ENCODE results near the gene MED13L.

Gene MED13L

DNA sequence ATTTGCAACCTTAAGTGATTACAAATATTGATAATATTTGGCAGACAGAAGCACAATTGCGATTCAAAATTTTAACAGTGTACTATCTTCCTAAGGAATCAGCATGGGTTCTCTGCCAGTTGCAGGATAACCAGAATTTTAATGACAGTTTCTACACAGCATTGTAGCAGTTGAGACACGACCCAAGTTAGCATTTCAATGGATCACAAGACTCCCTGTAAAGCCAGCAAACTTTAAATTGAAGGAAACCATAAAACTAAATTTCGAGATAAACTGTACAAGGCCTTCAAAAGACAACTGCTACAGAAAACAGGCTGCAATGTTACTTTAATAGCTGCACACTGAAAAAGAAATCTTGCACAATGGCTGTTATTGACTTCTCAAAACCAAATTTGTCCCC is 154.9 kb downstream of the MED13L start:
- no peak for DNase-seq

DNA sequence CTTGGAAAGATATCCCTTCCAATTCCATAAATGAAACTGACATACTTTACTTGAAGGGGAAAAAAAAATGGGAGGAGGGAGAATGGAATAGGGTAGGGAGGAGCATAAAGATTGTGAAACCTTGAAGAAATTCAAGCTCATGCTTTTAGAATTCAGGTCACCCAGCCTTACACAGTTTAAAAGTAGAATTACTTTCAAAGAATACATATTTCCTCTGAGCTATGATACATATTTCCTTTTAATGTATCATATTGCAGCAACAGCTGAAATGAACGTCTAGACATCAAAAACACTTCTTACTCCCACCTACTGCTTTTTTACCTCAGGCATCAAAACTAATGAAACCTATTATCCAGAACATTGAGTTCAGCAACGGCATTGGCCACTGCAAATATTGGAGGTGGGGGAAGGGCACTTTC is 156.0 kb downstream of the MED13L start:
- no peak for DNase-seq

DNA sequence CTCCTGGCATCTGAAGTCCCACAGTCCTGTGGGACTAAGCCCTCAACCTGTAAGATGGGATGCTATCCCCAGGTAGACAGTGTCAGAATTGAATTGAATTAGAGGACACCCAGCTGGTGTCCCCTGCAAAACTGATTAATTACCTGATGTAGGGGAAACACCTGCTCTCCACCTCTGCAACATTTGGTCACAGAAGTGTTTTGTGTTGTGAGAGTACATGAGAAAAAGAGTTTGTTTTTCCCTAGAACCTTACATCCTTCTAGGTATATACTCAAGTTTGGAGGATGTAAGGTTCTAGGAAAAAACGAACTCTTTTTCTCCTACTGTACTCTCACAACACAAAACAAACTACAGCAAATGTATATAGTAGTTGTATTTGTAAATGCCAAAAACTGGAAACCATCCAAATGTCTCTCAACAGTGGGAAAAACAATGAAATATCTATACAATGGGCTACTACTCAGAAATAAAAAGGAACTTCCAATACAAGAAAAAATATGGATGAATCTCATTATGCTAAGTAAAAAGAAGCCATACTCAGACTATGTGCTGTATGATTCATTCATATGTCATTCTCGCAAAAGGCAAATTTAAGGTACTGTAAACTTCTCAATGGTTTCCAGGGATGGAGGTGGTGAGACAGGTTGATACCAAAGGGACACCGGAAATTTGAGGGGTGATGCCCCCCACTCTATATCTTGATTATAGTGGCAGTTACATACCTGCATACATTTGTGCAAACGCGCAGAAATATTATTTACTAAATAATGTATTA is 160.7 kb downstream of the MED13L start:
- DNase-seq: no peak

DNA sequence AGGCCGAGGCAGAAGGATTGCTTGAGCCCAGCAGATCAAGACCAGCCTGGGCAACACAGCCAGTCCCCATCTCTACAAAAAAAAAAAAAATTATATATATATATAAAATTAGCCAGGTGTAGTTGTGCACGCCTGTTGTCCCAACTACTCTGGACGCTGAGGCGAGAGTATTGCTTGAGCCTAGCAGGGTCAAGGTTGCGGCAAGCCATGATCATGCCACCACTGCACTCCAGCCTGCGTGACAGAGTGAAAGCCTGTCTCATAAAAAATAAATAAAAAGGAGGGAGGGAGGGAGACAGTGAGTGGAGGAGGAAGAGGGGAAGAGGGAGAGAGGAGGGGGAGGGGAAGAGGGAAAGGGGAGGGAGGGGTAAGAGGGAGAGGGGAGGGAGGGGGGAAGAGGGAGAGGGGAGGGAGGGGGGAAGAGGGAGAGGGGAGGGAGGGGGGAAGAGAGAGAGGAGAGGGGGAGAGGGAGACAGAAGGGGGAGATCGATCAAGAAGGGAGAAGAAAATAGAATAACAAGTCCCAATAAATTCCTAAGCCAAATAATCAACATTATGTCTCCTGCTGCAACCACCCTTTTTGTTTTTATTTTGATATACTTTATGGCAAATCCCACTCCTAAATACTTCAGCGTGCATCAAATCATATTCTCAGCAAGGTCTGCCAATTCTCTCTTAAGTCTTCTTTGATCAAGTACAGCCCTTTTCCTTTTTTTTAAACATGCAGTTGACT is 163.9 kb downstream of the MED13L start:
- DNase-seq: no peak

DNA sequence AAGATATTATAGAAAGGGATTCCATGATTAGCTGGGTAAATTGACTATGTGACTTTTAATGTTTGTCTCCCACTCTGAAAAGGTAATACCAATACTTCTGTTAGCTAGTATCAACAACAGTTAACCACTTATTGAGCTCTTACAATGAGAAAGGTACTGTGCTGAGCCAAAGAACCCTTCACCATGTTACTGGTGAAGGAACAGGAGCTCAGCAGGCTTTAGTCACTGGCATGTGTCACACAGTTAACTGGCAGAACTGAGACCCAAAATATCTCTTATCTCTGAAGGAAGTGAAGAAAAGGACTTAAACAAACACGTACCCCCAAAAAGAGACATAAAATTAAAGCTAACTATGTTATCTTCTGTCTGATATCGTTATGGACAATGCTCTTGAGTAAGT is 170.6 kb downstream of the MED13L start:
- DNase-seq: no peak

DNA sequence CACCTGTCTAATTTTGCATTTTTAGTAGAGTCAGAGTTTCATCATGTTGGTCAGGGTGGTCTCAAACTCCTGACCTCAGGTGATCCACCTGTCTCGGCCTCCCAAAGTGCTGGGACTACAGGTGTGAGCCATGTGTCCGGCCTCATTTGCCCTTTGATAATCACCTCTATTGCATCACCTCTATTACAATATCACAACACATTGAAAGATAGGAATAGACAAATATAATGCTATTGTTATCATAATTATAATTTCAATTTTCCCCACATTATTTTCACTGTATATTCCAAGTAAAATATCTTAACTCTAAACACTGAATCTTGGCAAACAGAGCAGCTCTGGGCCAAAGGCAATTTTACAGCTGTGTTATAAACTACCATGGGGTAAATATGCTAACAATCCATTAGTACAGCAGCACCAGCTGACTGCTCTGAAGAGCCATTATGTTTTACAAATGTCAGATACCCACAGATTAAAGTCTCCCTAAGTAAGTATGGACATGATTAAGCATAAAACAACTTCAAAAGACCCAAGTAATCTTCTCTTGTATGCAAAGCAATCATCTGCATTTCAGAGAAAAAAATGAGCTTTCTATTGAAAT is 173.2 kb downstream of the MED13L start:
- DNase-seq: no peak

DNA sequence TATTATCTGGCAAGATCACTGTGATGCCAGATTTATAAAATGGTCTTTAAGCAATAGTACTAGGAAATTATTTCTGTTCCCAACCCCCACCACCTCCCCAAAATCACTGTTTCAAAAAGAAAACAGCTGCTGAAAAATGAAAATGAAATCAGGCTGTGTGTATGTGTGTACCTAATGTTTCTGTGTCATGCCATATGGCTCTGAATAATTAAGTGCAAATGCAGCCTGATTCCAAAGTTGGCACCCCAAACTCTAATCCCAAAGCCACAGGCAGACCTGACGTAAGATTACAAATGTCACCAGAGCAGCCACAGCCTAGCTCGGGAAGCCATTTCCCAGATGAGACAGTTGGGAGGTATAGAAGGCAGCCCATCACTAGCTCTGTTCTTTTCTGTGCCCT is 175.5 kb downstream of the MED13L start:
- no peak for DNase-seq

DNA sequence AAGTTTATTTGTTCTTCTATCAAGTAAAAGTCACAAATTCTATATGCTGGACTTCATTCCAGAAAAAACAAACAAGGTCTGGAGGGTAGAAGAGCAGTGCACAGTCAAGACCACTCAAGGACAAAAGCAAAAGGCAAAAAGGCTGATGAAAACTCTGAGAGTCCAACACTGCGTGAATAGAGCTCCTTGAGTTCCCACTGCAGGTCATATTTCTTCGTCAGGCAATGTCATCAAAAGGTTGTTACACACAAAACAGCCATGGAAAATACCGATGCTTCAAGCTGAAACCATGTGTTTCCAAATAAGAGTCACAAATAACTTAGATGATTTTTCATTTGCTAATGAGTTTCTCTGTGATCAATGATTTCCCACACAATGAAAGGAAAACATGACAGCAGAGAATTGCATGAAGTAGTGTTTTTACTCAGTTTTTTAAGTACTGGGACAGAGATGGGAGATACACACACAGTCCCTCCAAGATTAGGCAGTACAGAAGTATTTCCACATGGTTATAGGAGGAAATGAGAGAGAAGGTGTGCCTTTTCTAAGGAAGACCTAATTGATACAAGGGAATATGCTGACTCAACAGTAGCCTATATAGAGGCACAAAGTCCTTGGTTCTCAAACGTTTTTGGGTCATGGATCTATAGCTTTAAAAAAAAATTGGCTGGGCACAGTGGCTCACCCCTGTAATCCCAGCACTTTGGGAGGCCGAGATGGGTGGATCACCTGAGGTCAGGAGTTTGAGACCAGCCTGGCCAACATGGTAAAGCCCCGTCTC is 177.7 kb downstream of the MED13L start:
- no peak for DNase-seq

DNA sequence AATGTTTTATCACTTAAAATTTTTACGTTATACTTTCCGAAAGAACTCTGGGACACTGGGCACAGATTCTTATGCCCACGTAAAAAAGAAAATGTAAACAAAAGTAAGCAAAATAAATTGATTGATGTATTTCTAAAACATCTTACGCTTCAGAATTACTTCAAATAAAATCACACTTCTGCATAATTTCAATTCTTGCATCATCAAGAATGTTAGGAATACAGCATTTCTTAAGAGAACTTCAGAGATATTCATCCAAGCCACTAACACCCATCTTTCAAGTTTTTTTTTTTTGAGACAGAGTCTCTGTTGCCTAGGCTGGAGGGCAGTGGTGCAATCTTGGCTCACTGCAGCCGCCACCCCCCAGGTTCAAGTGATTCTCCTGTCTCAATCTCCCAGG is 180.6 kb downstream of the MED13L start:
- no peak for DNase-seq

DNA sequence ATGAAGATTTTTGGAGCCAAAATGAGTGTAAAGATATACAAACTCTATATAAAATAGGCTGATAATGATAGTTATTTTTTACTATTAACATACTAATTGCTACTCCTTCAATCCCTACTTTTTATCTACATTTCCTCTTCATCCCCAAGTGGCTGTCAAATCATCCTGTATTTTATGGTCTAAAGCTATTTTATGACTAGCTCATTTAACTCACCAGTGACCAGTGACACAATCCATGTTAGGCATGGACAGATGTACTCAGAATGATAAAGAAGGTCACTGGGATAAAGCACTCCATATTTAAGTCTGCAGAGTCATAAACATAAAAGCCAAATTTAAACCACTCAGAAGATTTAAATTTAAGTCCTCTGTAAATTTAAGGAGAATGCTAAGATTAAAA is 183.0 kb downstream of the MED13L start:
- DNase-seq: no peak

DNA sequence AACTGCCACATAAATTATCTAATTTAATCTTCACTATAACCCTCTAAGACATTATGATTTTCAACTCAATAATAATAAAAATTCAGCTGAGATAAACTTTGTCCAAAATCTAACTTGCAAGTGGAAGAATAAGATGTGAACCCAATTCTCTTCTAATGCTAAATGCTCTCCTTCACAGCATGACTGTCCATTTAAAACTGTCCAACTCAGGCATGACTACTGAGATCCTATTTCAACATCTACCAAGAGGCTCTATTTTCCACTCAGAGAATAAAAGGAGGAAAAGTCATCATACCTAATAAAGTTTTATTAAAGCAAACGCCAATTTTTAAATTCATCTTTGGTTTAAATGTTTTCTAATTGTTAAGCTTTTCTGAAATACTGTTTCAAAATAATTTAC is 183.6 kb downstream of the MED13L start:
- no peak for DNase-seq

DNA sequence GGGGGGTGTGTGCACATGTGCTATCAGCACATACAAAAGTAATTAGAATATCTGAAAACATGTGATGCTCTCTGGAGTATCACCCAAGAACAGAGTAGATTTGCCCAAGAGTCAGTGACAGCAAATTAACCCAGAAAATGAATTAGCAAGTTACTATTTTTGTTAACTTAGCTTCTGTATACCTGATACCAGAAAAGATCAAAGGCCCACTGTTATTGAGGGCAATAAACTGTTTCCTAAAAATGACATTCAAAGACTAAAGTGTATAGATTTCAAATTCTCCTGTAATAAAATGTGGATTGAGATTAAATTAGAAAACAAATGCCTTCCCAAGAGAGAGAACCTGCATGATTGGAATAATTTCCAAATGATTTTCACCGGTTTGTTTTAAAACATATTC is 184.7 kb downstream of the MED13L start:
- no peak for DNase-seq

DNA sequence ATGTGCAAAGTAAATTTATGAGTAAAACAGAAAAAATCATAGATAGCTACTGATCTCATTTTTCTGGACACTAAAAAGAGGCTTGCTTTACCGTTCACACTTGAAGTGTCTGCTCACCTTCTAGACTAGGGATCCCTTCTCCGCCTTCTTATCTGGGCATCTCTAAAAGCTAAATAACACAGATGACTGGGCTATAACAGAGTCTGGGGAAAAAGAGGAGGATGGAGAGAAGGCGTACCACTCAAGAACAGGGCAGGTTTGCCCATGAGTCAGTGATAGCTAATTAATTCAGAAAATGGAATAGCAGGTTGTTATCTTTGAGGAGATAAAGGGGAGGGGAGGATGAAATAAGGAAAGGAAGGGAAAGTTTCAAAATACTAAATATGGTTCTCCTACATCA is 185.3 kb downstream of the MED13L start:
- DNase-seq: no peak

DNA sequence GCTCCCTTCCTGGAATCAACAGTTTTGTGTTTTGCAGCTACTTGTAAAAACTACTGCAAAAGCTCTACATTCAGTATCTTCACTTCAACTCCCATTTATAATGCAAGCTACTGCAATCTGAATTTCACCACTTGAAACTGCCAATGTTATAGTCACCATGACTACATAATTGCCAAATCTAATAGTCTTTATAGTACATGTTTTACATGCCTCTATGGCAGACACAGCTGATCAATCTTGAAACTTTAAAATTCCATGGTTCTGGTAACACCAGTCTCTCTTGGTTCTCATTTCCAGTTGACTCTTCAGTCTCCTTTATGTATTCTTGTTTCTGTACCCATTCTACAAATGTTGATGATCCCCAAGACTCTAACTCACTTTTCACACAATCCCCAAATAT is 185.9 kb downstream of the MED13L start:
- DNase-seq: no peak

DNA sequence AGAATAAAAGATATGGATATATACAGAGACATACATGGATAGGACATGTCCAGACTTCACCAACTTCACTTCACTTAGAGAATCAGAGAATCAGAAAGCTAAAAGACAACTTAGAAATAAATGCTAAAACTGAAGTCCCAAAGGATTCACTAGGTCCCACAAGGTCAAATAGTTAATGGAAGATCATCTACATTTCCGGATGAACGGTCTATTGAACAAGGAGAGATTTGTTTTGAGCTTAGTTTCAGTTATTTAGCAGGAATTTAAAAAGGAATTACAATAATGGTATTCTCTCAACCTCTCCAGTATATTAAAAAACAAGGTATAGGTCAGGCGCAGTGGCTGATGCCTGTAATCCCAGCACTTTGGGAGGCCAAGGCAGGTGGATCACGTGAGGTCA is 187.0 kb downstream of the MED13L start:
- no peak for DNase-seq

DNA sequence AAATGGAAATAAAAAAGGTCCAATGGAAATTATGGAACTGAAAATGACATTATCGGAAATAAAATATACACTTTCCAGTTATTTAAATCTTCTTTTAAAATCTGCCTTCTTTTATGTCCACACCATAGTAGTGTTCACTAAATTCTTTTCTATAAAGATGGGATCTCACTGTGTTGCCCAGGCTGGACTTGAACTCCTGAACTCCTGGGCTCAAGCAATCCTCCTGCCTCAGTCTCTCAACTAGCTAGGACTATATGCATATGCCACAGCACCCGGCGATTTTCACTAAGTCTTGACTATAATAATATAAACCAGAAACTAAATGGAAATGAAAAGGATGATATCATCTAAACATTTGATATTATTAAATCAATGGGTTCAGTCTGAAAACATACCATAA is 188.4 kb downstream of the MED13L start:
- no peak for DNase-seq

DNA sequence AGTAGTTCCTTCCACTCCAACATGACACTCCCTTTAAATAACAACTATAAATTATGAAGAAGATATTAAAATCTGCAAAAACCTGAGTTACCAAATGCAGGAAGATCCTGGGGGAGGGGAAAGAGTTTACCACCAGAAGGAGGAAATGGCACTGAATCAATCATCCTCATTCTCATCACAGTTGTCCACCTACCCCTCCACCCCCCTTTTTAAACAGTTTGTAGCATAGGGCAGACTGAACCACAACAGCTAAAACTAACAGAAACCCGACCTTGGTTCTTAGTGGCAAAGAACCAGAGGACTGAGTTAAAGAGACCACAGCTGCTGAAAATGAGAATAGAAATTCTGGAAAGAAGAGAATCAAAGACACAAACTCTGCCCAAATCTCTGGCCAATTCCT is 189.5 kb downstream of the MED13L start:
- DNase-seq: no peak

DNA sequence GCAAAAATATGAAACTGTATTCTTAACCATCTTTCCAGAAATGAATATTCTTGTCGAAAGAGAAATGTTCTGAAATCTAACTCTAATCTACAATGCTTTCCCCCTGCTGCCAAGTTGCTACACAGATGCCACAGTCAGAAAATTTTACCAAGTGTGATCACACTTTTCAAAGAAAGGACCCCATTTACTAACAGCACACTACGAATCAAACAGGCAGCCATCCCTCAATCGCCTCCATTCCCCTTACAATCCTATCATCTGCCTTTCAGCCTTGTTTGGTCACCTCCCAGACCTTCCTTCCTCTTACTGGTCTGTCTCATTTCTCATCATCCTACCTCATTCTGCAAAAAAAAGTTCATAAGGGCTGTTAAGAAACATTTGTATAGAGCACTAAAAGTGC is 190.1 kb downstream of the MED13L start:
- no peak for DNase-seq

DNA sequence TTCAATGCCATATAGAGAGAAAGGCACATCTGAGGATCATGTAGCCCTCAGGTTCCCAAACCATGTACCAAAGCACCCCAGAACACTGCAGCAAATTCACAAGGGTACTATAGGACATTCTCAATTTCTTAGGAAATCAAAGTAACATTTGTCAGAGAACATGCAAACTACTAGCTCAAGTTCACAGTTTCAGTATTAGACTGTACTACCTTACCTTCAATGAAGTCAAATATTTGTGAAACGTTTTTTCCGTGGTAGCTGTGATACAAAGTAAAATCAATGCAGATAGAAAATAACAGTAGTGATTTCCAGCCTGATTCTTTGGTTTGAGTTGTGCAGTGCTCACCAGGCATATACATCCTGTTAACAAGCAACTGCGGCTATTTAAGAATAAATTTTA is 197.1 kb downstream of the MED13L start:
- no peak for DNase-seq

DNA sequence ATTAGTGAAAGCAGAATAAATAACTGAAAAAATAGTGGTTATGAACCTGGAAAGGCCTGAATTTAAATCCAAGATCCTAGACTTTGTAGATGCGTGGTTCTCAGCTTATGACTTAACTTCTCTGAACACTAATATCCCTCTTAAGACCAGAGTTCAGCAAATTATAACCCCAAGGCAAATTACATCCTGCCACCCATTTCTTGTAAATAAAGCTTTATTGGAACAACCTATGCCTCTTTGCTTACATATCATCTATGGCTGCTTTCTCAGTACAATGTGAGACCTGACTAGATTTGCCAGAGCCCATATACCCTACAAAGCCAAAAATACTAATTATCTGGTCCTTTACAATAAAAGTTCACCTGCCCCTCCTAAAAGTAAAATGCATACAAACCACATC is 199.1 kb downstream of the MED13L start:
- DNase-seq: no peak

DNA sequence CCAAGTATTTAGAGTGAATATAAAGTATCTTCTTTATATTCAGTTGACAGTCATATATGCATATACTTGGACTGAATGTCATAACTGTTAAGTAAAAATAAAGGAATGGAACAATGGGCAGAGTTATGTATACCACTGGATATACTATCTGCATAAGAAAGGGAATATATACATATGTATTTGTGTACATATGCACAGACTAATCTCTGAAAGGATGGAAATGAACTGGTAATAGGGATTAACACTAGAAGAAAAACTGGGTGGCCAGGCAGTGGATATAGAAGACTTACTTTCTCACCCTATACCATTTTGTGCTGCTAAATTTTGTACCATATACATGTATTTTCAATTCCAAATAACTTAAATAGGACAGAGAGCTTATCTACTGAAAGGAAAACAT is 200.1 kb downstream of the MED13L start:
- no peak for DNase-seq

DNA sequence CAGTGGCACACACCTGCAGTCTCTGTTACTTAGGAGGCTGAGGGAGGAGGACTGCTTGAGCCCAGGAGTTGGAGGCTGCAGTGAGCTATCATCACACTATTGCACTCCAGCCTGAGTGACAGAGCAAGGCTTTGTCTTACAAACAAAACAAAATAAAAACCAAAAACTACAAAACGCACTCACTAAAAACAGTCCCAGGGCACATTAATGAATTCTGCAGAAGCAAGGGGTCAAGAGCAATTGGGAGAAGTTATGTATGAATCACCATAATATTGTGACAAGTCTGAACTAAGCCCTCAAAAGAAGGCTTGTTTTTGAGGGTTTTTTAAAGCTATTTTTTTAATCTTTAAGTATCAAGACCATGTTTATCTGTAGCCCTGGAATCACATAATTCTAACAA is 201.1 kb downstream of the MED13L start:
- no peak for DNase-seq

DNA sequence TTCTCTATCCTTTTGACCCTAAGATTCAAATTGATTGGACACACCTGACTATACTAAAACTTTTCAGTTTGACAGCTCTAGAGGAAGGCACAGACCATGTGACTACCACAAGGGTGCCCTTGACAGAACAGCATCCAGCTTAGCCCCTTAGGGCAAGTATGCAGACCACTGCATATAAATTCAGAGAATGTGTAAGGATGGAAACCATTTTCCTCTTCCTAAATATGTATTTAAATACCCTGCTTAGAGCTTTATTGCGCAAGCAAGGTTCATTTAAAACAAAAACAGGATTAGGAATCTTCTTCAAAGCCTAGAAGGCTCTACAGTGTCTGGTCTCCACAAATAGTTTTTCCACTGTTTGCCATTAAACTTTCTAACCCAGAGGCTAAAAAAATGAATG is 202.8 kb downstream of the MED13L start:
- DNase-seq: no peak
